NCI-H2227 (cell line): ENCODE data around the gene BMF.
"Not testable (repeated sequence)": the region's sequence is repeated elsewhere in the genome, so short reads cannot be mapped to it uniquely, and the experiment has no call there.

Experiments used
- DNase-seq: peaks from one replicate; lab custom pipeline; 2025; ENCODE audit not compliant: unreplicated experiment; lab: John Stamatoyannopoulos, UW

Gene BMF

DNA sequence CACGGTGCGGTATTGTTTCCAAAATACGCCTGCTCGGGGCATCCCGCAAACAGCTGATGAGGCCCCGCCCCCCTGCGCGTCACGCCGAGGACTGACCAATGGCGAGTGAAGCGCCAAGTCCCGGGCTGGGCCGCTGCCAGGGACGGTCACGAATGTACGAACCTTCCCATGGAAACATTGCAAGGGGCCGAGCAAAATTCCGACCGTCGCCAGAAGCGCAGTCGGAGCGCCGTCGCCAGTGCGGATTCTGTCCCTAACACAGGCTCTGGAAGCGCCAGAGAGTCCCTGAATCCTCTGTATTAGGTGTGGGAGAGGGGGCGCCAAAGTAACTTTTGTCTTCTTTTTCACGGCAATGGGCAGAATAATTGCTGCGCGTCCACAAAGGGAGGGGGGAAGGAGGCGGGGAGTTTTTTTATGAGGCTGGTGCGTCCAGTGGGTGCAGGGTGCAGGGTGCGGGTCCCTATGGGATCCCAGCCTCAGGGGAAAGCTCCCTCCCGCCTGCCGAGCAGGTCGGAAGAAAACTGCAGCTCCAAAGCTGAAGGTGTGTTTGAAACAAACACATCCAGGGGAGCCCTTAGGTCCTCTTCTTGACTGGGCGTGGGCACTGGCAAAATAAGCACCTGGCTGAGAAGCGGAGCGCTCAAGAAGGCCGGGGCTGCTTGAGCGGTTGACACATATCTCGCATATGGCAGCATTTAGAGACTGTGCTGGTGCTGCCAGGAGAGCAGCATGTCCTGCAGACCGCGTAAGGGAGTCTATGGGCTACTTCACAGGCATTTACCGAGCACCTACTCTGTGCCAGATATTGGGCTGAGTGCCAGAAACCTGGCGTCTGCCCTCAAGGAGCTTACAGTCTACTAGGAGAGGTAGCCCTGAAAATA, at the start of gene BMF:
Gene BMF, minus strand, starts transcription at position 25 of the 881 bp plus-strand sequence. CDS start 2,793 bp downstream, outside the sequence.
- peak; percentile 96 for DNase-seq

DNA sequence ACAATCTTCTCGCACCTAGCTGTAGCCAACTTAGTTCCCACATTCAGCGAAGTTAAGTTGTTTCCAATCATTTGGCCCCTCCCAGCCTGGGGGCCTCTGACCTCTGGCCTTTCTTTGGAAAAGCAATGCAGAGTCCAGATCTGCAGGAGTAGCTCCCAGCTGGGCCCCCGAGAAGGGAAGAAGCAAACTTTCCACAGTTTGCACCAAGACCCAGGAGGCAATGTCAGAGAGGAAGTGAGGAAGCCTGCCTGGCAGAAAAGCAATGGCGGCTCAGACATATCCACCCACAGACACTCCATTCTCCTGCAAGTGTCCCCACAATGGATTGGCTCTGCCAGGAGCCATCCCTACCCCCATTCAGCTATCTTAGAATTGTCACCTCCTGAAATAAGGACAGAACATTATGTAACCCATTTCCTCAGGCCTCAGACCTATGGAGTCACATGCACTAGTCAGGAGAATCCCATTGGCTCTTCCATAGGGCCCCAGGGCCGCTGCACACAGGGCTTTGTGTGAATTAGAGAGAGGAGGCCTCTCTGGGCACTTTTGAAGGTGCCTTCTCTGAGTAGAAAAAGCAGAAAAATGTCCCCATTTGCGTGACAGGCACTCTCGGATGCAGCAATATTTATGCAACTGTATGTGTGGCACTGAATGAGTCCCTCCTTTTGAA, 49.2 kb upstream of the BMF start:
- no peak for DNase-seq

DNA sequence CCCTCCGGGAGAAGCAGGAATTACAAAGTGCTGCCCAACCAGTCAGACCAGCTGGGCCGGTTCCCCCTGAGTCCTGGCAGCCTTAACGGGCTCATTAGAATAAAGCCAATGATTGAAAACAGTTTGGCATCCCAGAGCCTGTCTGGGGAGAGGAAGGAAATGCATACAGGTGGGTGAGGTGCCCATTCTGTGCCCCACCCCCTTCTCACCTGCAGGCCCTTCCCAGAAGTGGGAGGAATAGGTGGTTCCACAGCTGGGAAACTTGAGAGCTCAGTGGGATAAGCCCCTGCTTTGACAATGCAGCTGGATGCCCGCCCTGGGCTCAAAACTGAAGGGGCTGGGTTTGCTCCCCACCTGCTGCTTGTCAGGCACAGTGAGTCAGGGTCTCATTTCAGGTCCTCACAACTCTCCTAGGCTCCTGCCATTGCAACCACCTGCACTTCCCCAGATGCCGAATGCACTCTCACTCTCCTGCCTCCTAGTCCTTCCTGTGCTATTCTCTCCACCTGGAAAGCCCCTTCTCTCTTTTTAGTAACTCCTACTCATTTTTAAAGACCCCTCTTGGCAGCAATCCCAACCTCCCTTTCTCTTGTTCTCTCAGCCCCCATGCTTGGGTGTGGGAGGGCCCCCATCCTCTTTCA, 46.7 kb upstream of the BMF start:
- no peak for DNase-seq

GRCh38 chr15:40154821-40155220, 46.1 kb upstream of the BMF start:
- not testable (repeated sequence) for DNase-seq

DNA sequence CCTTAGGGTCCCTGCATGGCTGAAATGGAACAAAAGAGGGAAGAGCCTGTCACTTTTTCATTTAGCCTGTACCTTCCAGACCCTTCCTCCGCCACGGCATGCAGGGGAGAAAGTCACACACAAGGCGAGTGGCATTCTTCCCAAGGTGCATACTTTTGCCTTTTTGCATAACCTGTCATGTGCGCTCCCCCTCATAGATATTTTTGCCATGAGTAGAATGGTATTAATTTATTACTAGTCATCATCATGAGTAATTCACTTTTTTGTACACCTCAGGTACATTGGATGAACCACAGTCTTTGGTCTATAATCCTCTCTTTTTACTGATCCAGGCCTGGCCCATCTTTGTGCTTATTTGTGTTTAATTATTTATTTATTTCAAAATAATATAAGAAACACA, 43.3 kb upstream of the BMF start:
- no peak for DNase-seq

DNA sequence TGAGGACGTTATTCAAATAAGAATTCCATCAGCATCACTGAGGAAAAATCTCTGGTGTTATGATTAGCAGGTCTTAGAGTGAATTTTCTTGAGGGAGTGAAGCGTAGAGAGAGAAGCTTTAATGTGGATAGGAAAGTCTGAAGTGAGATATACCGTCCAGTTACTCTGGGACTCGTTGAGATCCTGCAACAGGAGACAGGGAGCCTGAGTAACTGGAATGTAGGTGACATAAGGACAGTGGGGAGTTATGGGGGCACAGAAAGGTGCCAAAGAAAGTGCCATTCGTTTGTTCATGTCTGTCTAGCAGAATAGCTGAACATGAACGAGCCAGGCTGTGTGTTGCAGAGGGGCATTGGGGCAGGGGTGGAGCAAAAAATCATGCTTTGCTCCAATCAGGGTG, 42.8 kb upstream of the BMF start:
- DNase-seq = no peak

DNA sequence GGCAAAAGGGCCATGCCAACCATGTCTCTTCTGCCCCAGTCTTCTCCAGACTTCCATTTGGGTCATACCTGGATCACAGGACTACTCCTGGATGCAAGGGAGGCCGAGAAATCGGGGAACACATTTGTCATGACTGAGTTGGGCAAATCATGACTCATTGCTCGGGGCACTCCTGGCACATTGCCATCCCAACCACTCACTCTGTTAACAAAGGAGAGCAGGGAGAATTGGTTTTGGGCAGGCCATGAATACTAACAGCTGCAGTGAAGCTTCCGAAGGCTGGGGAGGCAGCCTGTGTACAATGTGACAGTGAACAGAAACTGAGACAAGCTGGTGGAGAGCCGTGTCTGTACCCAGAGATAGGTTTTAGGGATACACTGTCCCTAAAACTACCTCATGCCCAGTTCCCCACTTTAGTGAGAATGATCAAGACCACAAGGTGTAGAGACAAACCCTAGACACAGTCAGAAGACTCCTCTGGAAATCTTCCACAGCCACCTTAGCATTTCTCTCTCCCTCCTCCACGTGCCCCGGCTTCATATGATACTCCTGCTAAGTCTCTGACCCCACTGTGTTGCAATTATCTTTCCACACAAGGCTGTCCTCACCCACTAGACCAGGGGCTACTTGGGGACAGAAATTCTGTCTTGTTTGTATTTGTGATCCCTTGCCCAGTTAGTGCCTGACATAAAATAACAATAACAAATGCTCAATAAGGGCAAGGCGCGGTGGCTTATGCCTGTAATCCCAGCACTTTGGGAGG, 41.7 kb upstream of the BMF start:
- DNase-seq = peak; percentile 10

DNA sequence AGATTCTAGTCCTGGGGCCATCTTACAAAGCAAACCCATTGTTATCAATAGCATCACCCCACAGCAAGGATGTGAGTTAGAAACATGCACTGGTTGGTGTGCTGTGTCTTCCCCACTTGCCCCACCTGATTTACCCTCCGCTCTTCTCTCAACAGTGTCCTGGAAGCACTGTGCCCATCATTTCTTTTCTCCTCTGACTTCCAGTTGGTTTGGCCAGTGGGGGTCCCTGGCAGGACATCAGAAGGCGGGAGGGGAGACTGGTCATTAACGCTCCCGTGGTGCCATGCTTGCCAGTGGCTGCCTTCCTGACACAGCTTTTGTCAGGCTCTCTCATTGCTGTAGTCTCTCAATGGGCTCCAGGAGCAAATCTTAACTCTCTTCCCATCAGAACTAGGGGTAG, 40.7 kb upstream of the BMF start:
- no peak for DNase-seq

GRCh38 chr15:40146037-40146436, 37.4 kb upstream of the BMF start:
- no peak for DNase-seq

GRCh38 chr15:40142428-40142827, 33.7 kb upstream of the BMF start:
- DNase-seq = no peak

DNA sequence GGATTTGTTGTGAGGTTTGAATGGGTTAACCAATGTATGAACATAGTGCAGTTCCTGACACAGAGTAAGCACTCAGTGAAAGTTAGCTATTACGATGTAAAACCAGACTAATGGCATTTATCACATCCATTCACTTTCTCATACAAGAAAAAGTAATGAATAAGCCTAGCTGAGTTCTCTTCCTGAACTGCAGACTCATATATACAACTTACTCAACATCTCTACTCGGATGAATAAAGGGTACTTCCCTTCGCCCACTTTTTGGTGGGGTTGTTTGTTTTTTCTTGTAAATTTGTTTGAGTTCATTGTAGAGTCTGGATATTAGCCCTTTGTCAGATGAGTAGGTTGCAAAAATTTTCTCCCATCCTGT, 29.5 kb upstream of the BMF start:
- DNase-seq = not testable (repeated sequence)

GRCh38 chr15:40137303-40138200, 28.9 kb upstream of the BMF start:
- DNase-seq = no peak

DNA sequence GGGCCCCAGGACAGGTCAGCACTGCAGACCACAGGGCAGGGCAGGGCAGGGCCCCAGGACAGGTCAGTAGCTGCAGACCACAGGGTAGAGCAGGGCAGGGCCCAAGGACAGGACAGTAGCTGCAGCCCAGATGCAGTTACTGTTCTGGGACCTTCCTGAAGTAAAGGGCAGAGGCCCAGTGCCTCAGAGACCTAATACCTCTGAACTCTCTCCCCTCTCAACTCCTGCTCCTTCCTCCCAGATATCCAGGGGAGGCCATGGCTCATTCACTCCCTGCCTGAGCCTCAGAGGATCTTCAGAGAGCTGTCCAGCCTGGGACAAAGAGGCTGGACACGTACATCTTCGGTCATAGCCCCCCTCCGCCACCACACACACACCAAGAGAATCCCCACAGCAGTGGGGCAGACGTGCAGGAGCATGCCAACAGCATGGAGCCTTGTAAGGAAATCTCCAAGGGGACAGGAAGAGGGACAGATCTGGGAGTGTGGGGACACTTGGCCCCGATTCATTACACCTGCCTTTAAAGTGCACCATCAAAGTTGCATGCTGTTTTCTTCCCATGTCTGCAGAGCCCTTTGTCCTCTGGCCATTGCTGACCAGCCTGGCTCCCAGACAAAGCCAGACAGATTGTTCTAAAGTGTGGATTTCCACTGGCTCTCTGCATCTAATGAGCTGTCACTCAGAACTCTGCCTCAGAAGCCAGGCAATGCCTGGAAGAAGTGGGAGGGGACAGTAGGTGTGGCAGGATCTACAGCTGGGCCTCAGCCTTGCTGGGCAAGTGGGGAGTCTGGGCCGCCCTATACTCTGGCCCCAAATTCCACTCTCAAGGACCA, 28.0 kb upstream of the BMF start:
- no peak for DNase-seq

GRCh38 chr15:40135846-40136450, 27.3 kb upstream of the BMF start:
- not testable (repeated sequence) for DNase-seq

GRCh38 chr15:40134885-40135284, 26.2 kb upstream of the BMF start:
- no peak for DNase-seq

DNA sequence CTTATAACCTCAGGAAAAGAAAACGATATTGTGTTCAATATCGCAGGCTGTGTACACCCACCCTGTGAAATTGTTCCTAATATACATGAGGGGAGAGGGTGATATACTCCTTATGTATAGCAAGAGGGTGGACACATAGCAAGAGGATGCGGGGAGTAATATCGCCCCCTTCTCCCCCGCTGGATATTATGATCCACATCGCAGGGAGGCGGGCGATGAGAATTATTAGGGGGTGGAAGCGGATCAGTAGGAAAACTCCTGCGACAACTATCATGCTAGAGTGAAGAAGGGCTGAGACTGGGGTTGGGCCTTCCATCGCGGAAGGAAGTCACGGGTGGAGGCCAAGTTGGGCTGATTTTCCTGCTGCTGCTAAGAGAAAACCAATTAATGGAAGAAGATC, 24.9 kb upstream of the BMF start:
- DNase-seq = no peak

DNA sequence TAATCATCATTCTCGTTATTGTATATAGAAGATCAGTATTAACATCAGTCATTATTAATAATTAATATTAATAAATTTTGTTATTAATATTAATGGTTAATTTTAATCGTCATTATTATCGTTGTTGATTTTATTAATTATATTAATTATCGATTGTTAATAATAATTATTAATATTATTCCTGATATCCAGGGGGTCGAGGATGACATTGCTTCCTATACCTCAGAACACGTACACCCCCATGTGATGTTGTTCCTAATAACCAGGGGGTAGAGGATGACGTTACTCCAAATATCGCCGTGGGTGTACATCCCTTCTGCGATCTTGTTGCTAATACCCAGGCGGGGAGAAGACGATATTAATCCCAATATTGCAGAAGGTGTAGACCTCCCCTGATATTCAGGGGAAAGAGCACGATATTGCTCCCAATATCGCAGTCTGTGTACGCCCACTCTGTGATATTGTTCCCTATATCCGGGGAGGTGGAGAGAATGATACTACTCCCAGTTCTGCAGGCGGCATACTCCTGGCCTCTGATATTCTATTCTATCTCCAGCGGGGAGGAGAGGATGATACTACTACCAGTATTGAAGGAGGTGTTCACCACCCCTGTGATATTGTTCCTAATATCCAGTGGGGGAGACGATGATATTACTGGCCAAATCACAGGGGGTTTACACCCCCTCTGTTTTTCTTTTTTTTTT, 22.3 kb upstream of the BMF start:
- DNase-seq = no peak

GRCh38 chr15:40130118-40130517, 21.4 kb upstream of the BMF start:
- DNase-seq = no peak
